ENCODE data around the gene ZMYM4. TPM values are rescaled to one million over a fixed set of nuclear protein-coding genes. Genes with fewer than 3 reads are reported as not detected.
"Not testable (repeated sequence)": the region's sequence is repeated elsewhere in the genome, so short reads cannot be mapped to it uniquely, and the experiment has no call there.

Gene ZMYM4
- total RNA-seq, 1 donor from 2014 or later = 22.8 TPM

GRCh38 chr1:35324486-35324885, 56.0 kb downstream of the ZMYM4 start:
- peak in 1 of 2 donors; percentile 13 for DNase-seq (ENCODE audit: low read depth in 2 of 2)

- DNase-seq (ENCODE audit: low read depth in 2 of 2) = no peak
These were observed 57.8 kb downstream of the ZMYM4 start for GRCh38 chr1:35326246-35326866.

GRCh38 chr1:35331618-35332017, 63.1 kb downstream of the ZMYM4 start:
- DNase-seq (ENCODE audit: low read depth in 2 of 2) = not testable (repeated sequence)

GRCh38 chr1:35334485-35334884, 66.0 kb downstream of the ZMYM4 start:
- no peak for DNase-seq (ENCODE audit: low read depth in 2 of 2)

- DNase-seq (ENCODE audit: low read depth in 2 of 2) = no peak
These were observed 72.0 kb downstream of the ZMYM4 start for GRCh38 chr1:35340519-35340918.

GRCh38 chr1:35345439-35345981, 77.0 kb downstream of the ZMYM4 start:
- no peak for DNase-seq (ENCODE audit: low read depth in 2 of 2)

GRCh38 chr1:35350872-35351271, 82.4 kb downstream of the ZMYM4 start:
- DNase-seq (ENCODE audit: low read depth in 2 of 2) = no peak

GRCh38 chr1:35359995-35360394, 91.5 kb downstream of the ZMYM4 start:
- no peak for DNase-seq (ENCODE audit: low read depth in 2 of 2)

GRCh38 chr1:35361638-35362037, 93.1 kb downstream of the ZMYM4 start:
- DNase-seq (ENCODE audit: low read depth in 2 of 2) = peak in 1 of 2 donors; percentile 48

- no peak for DNase-seq (ENCODE audit: low read depth in 2 of 2)
These were observed 96.2 kb downstream of the ZMYM4 start for GRCh38 chr1:35364741-35365140.

- no peak for DNase-seq (ENCODE audit: low read depth in 2 of 2)
These were observed 99.4 kb downstream of the ZMYM4 start for GRCh38 chr1:35367914-35368313.

GRCh38 chr1:35369922-35370671, 101.6 kb downstream of the ZMYM4 start:
- peak; percentile 84 to 95 for DNase-seq (ENCODE audit: low read depth in 2 of 2)

- DNase-seq (ENCODE audit: low read depth in 2 of 2) = no peak
These were observed 103.0 kb downstream of the ZMYM4 start for GRCh38 chr1:35371506-35371905.

- peak in 1 of 2 donors; percentile 51 for DNase-seq (ENCODE audit: low read depth in 2 of 2)
These were observed 109.0 kb downstream of the ZMYM4 start for GRCh38 chr1:35377555-35377954.

- DNase-seq (ENCODE audit: low read depth in 2 of 2) = no peak
These were observed 111.0 kb downstream of the ZMYM4 start for GRCh38 chr1:35379317-35380000.

GRCh38 chr1:35380111-35380510, 111.6 kb downstream of the ZMYM4 start:
- not testable (repeated sequence) for DNase-seq (ENCODE audit: low read depth in 2 of 2)

- no peak for DNase-seq (ENCODE audit: low read depth in 2 of 2)
These were observed 113.6 kb downstream of the ZMYM4 start for GRCh38 chr1:35382107-35382506.

- DNase-seq (ENCODE audit: low read depth in 2 of 2) = no peak
These were observed 117.8 kb downstream of the ZMYM4 start for GRCh38 chr1:35386290-35386689.

GRCh38 chr1:35386959-35387358, 118.5 kb downstream of the ZMYM4 start:
- no peak for DNase-seq (ENCODE audit: low read depth in 2 of 2)

GRCh38 chr1:35390600-35391494, 122.3 kb downstream of the ZMYM4 start:
- DNase-seq (ENCODE audit: low read depth in 2 of 2) = no peak

GRCh38 chr1:35394386-35394785, 125.9 kb downstream of the ZMYM4 start:
- DNase-seq (ENCODE audit: low read depth in 2 of 2) = no peak
